Fibroblast of skin of left quadriceps (primary cell): Measurements from ENCODE around the gene PARD3B.

ENCODE experiments used
- DNase-seq, 2 experiments: peaks; one replicate each; pipeline ENCODE4 v3.0.0-alpha.2; 2013; ENCODE audit warnings: low read depth in 2 of 2

Gene PARD3B

DNA sequence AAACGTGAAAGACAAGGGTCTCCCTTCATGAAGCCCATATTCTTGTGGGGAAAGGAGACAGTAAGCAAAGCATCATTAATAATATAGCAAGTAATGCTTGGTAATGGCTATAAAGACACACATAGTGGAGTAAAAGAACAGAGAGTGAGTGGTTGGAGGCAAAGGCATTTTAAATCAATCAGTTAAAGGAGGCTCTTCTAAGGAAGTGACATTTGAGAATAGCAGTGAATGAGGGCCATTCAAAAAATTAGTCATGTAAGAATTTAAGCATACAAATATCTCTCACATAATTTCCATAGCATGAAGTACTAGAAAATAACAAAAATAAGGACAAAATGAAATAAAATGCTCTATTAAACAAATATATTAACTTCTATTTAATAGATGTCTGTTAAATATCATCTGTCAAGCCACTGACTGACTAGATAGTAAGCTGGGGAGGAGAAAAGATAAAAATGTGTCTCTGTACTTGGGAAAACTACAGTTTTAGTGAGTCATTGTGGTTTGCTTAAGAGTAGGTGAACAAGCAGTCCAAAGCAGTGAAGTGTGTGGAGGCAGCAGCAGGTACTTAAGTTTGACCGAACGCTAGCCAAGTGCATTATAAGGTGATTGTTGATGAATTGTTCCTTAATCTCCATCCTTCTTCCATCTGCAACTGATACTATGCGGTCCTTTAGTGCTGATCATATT lies 160.1 kb downstream of the PARD3B start:
- no peak for DNase-seq

- DNase-seq, result no peak
Measured at GRCh38 chr2:204706939-204707338, 161.7 kb downstream of the PARD3B start.

DNA sequence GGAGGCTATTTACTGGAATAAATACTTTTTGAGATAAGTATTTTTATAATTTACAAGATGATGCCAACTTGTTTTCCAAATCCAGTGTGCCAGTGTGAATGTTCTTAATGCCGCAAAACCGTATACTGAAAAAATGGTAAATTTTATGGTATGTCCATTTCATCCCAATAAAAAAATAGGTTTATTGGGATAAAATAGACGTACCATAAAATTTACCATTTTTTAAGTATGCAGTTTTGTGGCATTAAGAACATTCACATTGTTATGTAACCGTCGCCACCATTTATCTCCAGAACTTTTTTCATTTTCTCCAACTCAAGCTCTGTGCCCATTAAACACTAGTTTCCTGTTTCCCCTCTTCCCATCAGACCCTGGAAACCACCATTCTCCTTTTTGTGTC lies 167.9 kb downstream of the PARD3B start:
- DNase-seq, result no peak

GRCh38 chr2:204715361-204715760 lies 170.1 kb downstream of the PARD3B start:
- DNase-seq, result no peak

DNA sequence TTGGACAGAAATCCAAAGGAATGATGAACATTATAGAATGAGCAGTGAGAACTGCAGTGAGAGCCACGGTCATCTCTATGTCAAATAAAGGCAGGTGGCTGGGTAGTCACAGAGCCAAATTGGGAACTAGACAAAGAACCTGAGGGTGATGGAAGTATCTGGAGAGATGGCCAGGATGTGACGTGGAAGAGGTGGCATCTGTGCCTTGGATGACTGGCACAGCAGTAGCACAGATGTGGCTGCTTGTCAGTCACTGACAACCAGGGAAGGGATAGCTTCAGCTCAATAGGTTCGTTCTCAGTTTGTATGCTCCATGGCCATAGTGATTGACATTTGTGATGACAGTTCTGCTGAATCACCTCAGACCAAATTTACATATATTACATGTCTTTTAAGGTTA lies 172.3 kb downstream of the PARD3B start:
- DNase-seq, result no peak

- DNase-seq, result no peak
Measured at GRCh38 chr2:204718607-204719006, 173.3 kb downstream of the PARD3B start.

- DNase-seq, result no peak
Measured at GRCh38 chr2:204720874-204721273, 175.6 kb downstream of the PARD3B start.

DNA sequence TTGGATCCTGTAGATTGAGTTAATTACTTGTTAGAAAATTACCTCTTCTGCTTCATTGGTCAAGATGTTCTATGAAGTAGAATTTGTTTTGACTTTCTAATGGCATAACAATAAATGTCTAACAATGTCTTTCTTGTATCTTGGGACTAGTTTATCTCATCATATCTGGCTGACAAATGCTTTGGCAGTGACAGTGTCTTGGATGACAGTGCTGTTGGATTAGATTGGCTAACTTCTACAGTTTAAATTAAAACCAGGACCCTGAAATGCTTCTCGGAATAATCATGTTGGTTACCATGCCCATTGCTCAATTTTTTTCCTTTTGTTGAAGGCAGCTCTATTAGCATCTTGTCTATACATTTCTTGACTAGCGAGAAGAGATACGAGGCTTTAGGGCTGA lies 176.9 kb downstream of the PARD3B start:
- DNase-seq, result no peak

- no peak for DNase-seq
Measured at GRCh38 chr2:204722691-204723090, 177.4 kb downstream of the PARD3B start.

DNA sequence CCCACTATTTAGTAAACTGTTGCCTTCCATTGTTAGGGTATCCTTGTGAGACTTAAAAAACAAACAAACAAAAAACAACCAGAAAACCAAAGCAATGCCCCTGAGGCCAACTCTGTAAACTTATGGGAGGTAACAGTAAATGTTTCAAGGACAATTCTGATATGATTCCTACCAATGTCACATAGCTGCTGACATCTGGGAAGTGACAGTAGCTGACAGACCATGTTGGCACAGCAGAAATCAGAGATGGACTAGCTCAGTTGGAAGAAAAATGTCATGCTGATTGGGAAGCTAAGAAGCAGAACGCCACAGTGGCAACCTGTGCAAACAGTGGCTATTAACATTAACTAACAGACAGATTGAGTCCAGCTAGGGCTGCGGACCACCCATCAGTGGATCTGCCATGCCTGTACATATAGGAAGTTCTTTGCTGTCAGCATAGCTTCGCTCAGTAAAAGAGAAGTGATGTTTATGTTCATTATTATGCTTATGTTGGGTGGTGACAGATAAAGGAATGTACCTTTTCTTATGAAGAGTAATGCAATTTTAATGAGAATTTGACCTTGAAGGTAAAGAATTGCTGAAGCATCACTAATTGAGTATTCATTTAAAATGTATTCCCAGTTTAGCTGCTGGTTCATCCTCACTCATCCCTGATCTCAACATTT lies 180.6 kb downstream of the PARD3B start:
- DNase-seq, result no peak

GRCh38 chr2:204726831-204727230 lies 181.6 kb downstream of the PARD3B start:
- no peak for DNase-seq

GRCh38 chr2:204727368-204727767 lies 182.1 kb downstream of the PARD3B start:
- no peak for DNase-seq

- no peak for DNase-seq
Measured at GRCh38 chr2:204730603-204731002, 185.3 kb downstream of the PARD3B start.

DNA sequence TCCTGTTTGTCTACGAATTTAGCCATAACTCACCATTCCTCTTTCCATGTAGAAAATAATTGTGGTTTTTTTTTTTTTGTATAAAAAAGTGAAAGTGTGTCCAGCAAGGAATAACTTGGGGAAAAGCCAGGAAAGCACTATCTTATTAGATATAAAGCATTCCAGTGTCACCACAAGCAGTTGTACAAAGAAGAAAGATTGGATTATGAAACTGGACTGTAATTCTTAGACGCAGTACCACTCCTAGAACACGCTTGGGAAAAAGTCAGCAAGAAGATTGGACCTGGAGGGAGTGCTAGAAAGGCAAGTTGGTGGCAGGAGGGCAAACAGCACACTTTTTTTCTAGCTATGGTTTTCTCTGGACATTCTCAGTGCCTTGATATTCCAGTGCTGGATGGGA lies 186.7 kb downstream of the PARD3B start:
- DNase-seq, result peak; percentile 42 to 46

DNA sequence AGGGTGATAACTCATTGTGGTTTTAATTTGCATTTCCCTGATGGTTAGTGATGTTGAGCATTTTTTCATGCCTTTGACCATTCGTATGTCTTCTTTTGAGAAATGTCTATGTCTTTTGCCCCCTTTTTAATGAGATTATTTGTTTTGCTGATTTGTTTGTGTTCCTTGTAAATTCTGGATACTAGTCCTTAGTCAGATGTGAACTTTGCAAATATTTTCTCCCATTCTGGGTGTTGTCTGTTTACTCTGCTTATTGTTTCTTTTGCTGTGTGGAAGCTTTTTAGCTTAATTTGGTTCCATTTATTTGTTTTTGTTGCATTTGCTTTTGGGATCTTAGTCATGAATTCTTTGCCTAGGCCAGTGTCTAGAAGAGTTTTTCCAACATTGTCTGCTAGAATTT lies 192.0 kb downstream of the PARD3B start:
- no peak for DNase-seq

- DNase-seq, result peak; percentile 38 to 41
Measured at GRCh38 chr2:204738721-204739120, 193.4 kb downstream of the PARD3B start.

- no peak for DNase-seq
Measured at GRCh38 chr2:204743393-204743960, 198.2 kb downstream of the PARD3B start.

- no peak for DNase-seq
Measured at GRCh38 chr2:204744506-204744905, 199.2 kb downstream of the PARD3B start.

GRCh38 chr2:204748286-204748685 lies 203.0 kb downstream of the PARD3B start:
- no peak for DNase-seq

GRCh38 chr2:204749319-204749718 lies 204.0 kb downstream of the PARD3B start:
- DNase-seq, result peak; percentile 63 to 69

DNA sequence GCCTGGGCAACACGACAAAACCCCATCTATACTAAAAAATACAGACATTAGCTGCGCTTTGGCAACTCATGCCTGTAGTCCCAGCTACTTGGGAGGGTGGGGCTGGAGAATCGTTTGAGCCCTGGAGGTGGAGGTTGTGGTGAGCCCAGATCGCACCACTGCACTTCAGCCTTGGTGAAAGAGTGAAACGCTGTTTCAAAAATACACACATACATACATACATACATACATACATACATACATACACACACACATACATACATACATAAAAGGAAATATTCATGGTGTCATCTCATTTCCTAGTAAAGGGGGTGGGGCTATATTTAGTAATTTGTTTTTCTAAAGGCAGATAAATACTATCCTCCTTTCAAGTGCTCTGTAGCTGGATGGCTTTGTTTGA lies 205.1 kb downstream of the PARD3B start:
- DNase-seq, result no peak

GRCh38 chr2:204751472-204751871 lies 206.2 kb downstream of the PARD3B start:
- DNase-seq, result no peak

DNA sequence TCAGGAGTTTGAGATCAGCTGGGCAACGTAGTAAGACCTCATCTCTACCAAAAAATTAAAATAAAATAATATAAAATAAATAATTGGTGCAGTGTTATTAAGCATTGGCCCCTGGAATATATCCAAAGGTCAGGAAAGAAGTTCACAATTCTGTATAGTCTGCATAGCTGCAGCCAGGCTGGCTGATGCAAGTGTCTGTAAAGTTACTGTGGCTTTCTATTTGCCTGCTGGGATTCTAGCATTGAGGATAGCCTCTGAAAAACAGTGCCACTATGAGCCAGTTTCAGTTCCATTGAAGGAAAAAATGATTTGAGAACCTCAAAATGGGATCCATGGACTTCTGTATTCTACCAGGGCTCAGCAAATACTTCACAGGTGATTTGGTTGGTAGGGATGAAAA lies 208.6 kb downstream of the PARD3B start:
- peak in 1 of 2 experiments; percentile 35 for DNase-seq
